Measurements from ENCODE around the gene LMAN1L.

Gene LMAN1L

DNA sequence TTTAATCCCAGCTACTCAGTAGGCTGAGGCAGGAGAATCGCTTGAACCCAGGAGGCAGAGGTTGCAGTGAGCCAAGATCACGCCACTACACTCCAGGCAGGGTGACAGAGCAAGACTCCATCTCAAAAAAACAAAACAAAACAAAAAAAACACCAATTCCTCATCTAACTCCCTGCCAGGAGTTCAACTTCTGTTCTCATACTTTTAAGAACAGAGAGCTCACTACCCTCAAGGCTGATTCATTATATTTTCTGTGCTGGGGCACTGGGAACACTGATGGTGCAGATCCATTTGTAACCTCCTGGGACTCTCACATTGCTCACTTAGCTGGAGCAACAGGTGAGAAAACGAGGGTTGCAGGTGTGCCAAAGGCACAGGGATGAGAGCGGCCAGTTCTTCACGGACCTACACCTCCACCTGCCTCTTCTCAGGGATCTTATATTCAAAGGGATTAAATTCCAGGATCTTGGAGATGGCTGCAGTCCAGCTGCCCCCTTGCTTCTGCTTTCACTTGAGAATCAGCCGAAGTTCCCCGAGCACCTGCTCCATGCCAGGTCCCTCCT lies 43.1 kb upstream of the LMAN1L start:
- CTCF ChIA-PET = interaction anchor here (0.6 to 21.6 kb wide), 44 partner anchors 10 to 402 kb away, joined by 3 to 1226 read pairs (median 4); partner anchors contain the start of genes CLK3, CPLX3, CSK and CYP11A1
- POLR2A ChIA-PET = no interaction called here
- no peak for DNase-seq (ENCODE audit: extremely low spot score)
- TF ChIP-seq, protein P1, sequence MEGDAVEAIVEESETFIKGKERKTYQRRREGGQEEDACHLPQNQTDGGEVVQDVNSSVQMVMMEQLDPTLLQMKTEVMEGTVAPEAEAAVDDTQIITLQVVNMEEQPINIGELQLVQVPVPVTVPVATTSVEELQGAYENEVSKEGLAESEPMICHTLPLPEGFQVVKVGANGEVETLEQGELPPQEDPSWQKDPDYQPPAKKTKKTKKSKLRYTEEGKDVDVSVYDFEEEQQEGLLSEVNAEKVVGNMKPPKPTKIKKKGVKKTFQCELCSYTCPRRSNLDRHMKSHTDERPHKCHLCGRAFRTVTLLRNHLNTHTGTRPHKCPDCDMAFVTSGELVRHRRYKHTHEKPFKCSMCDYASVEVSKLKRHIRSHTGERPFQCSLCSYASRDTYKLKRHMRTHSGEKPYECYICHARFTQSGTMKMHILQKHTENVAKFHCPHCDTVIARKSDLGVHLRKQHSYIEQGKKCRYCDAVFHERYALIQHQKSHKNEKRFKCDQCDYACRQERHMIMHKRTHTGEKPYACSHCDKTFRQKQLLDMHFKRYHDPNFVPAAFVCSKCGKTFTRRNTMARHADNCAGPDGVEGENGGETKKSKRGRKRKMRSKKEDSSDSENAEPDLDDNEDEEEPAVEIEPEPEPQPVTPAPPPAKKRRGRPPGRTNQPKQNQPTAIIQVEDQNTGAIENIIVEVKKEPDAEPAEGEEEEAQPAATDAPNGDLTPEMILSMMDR (IDR thresholded peaks at IDR 0.05; ENCODE audit: control extremely low read depth, extremely low read depth, low read depth, missing control alignments) = no peak

DNA sequence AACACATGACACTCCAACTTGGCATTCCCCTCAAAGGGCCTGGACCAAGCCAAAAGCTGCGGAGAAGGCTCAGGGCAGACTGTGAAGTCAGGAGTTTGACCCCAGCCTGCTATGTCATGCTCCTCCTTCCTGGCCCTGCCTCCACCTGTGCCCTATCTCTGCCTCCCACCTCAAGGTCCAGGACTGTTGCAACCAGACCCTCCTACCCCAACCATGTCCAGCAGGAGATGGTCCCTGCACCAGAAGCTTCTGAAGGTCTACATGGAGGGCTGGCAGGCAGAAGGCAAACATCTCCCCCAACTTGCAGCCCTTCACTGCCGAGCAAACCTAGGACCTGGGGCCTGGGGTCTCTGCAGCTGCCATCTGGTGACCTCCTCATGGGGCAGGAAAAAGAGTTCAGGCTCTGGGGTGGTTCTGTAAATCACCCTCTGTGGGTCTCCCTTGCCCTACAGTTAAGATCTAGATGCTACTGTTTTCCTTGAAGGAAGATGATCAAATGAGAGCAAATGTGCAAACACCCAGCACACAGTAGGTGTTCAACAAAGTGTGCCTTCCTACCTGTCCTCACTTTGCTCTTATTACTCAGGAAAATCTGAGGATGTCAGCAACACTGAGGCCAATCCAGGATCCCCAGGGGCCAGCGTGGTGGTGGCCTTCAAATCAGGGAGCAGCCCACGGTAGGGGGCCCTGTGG lies 42.3 kb upstream of the LMAN1L start:
- TF ChIP-seq, protein P1 (IDR thresholded peaks at IDR 0.05; ENCODE audit: control extremely low read depth, extremely low read depth, low read depth, missing control alignments) = no peak
- ChIA-PET CTCF (interaction anchor here (0.7 to 21.6 kb wide), 57 partner anchors 11 to 407 kb away, joined by 3 to 1226 read pairs (median 4); partner anchors contain the start of genes CLK3, CPLX3, CSK and CYP1A2), POLR2A (interaction anchor here (1.0 to 1.3 kb wide), 3 partner anchors 17 to 130 kb away, joined by 3 to 4 read pairs (median 4); no protein-coding TSS in a partner anchor)

DNA sequence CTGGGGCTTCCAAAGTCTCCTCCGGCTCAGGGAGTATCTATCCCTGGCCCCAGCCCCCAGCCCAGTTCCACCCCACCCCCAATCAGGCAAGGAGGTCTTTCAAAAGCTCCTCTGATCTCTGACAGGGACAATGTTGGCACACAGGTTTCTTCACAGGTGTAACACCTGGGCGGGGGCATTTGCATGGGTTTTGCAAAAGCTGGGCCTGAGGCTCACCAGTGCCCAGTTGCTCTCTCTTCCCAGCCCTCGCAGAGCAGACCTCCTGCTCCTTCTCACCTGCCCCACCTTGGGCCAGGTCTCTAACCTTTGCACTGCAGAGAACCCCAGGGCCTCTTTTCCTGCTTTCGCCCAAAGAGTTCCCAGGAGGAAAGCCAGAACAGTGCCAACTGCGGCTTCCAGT lies 39.3 kb upstream of the LMAN1L start:
- ChIA-PET CTCF (interaction anchor here (0.6 to 21.6 kb wide), 7 partner anchors 14 to 397 kb away, joined by 3 to 1226 read pairs (median 112); partner anchors contain the start of genes CLK3 and CSK), POLR2A (interaction anchor here (0.6 kb wide), 1 partner anchor 11 kb away, joined by 3 read pairs; no protein-coding TSS in a partner anchor)
- DNase-seq (ENCODE audit: extremely low spot score) = no peak
- TF ChIP-seq, protein P1 (IDR thresholded peaks at IDR 0.05; ENCODE audit: control extremely low read depth, extremely low read depth, low read depth, missing control alignments) = no peak

More for the DNA sequence above, 42.3 kb upstream of the LMAN1L start:
- DNase-seq (ENCODE audit: extremely low spot score) = no peak

DNA sequence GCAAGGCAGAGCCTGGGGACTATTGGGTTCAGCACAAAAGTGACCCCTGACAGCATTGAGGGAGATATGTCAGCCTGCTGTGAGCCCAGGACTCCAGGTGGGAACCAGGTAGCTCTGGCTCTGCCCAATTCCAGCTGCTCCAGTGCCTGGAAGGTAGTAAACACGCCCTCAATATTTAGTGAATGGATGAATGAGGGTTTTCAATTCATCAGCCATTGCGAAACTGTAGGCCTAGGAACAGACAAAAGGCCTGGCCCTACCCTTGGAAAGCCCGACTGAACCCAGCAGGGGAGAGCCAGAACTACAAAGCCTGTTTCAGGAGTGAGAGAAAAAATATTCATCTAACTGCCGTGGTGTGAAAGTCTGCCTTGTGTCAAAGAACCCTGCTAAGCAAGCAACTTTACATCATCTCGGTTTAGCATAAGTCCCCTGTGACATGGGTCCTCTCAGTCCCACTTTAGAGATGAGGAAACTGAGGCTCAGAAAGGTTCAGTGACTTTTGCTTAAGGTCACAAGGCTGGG lies 38.8 kb upstream of the LMAN1L start:
- DNase-seq (ENCODE audit: extremely low spot score) = no peak
- CTCF ChIA-PET = interaction anchor here (0.6 to 21.6 kb wide), 7 partner anchors 8 to 172 kb away, joined by 3 to 1226 read pairs (median 112); partner anchors contain the start of genes CLK3 and CSK
- TF ChIP-seq, protein P1 (IDR thresholded peaks at IDR 0.05; ENCODE audit: control extremely low read depth, extremely low read depth, low read depth, missing control alignments) = no peak
- POLR2A ChIA-PET = interaction anchor here (1.5 kb wide), 1 partner anchor 14 kb away, joined by 7 read pairs; no protein-coding TSS in a partner anchor

DNA sequence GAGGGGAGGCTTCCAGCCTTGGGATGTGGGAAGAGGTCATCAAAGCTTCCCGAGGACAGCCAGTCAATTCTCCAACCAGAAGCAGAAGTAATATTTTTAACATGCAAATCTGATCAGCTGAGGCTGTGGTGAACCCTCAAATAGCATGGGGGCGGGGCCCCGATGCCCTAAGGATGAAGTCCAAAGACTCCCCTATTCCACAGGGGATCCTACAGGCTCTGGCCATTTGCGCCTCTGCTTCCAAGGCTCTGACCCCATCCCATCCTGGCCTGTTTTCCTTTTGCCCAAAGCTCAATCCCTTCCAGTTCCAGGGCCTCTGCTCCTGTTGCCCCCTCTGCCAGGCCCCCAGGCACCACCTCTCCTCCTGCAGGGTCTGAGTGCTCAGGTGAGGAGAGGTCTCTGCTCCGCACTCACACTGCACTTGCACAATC lies 37.5 kb upstream of the LMAN1L start:
- CTCF ChIA-PET = interaction anchor here (1.6 to 21.6 kb wide), 4 partner anchors 9 to 171 kb away, joined by 5 to 1226 read pairs (median 445); partner anchors contain the start of genes CLK3 and CSK
- DNase-seq (ENCODE audit: extremely low spot score) = no peak
- TF ChIP-seq, protein P1 (IDR thresholded peaks at IDR 0.05; ENCODE audit: control extremely low read depth, extremely low read depth, low read depth, missing control alignments) = no peak
- POLR2A ChIA-PET = interaction anchor here (1.0 to 1.5 kb wide), 2 partner anchors 13 to 19 kb away, joined by 3 to 7 read pairs; no protein-coding TSS in a partner anchor

DNA sequence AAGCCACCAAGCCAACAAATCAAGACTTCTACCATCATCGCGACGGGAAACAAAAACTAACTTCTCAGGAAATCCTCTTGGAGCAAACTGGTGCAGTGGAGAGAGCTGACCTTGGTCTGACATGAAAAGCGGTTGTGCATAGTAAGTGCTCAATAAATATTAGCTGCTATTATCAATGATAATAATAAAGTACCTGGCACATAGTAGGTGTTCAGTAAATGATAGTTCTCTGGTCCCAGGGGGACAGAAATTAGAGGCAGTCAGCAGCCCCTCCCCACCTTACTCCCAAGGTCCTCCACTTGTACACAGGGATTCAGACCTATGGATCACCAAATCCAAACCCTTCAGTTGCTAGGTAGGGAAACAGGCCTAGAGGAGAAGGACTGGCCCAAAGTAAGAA lies 36.7 kb upstream of the LMAN1L start:
- TF ChIP-seq, protein P1 (IDR thresholded peaks at IDR 0.05; ENCODE audit: control extremely low read depth, extremely low read depth, low read depth, missing control alignments) = no peak
- POLR2A ChIA-PET = no interaction called here
- CTCF ChIA-PET = interaction anchor here (1.2 to 21.6 kb wide), 4 partner anchors 18 to 403 kb away, joined by 3 to 1226 read pairs (median 445); partner anchors contain the start of genes CLK3 and CSK
- DNase-seq (ENCODE audit: extremely low spot score) = no peak
